Measurements from ENCODE around the gene C21orf58. TPM values are rescaled to one million over a fixed set of nuclear protein-coding genes. Genes with fewer than 3 reads are reported as not detected.

The C21orf58 gene
- total and polyA plus RNA-seq, 2 experiments from 2014 or later: 17.7 to 23.9 TPM

- Histone ChIP-seq H3K9me2 (ENCODE audit: insufficient read depth) (no peaks in the 10 kb centered on the region), H3K4me2 (no peak overlapping the region), H3K79me2 (replicated peaks; ENCODE audit: insufficient read depth) (peaks cover 53% of the 10 kb centered on the region), H3K27ac (ENCODE audit: low read depth) (peak overlapping the region; percentile 72; the same call in 1 of the 2 replicates), H3K36me3 (ENCODE audit: insufficient read depth) (no peaks in the 10 kb centered on the region; the same call in 1 of the 2 replicates), H3F3A (replicated peaks; ENCODE audit: low read depth) (peaks cover 22% of the 10 kb centered on the region; the same call in 1 of the 2 replicates), H4K20me1 (replicated peaks; ENCODE audit: insufficient read depth) (peaks cover 2% of the 10 kb centered on the region; the same call in 1 of the 2 replicates), H2AFZ (no peak overlapping the region), H3K27me3 (ENCODE audit: insufficient read depth) (no peaks in the 10 kb centered on the region), H3K4me3 (no peak overlapping the region), H3K4me1 (ENCODE audit: insufficient read depth) (no peaks in the 10 kb centered on the region)
- ATAC-seq: no peak
- Mint-ChIP-seq H3K4me3 (no peak overlapping the region), H3K27ac (no peak overlapping the region), H3K4me1 (no peaks in the 10 kb centered on the region), H3K9me3 (peaks cover 6% of the 10 kb centered on the region; the same call in 2 of the 3 replicates), H3K36me3 (ENCODE audit: low read depth) (peaks cover 53% of the 10 kb centered on the region), H3K27me3 (ENCODE audit: insufficient read depth, low read depth, poor library complexity) (peaks cover 16% of the 10 kb centered on the region)
- no peak for TF ChIP-seq NANOG (IDR thresholded peaks at IDR 0.05; ENCODE audit: borderline replicate concordance)
- no peak for TF ChIP-seq ZNF331 (CRISPR knock-in tag; IDR thresholded peaks at IDR 0.05; ENCODE audit: low read depth)
- TF ChIP-seq ZNF114 (CRISPR knock-in tag; IDR thresholded peaks at IDR 0.05): no peak
- TF ChIP-seq EZH2 (IDR thresholded peaks at IDR 0.05; ENCODE audit: low read depth, unreplicated experiment): no peak
- TF ChIP-seq CTCF (conservative IDR thresholded peaks at IDR 0.05; ENCODE audit: low read depth in 2 of 2): no peak
- TF ChIP-seq STAT1 (IDR thresholded peaks at IDR 0.05; ENCODE audit: unreplicated experiment): no peak
- no peak for TF ChIP-seq JUNB (IDR thresholded peaks at IDR 0.05; ENCODE audit: unreplicated experiment)
- TF ChIP-seq CREB1 (CRISPR knock-in tag; IDR thresholded peaks at IDR 0.05; ENCODE audit: low read depth): no peak
- no peak for TF ChIP-seq EZH2phosphoT487 (IDR thresholded peaks at IDR 0.05; ENCODE audit: unreplicated experiment)
- TF ChIP-seq, protein P1, sequence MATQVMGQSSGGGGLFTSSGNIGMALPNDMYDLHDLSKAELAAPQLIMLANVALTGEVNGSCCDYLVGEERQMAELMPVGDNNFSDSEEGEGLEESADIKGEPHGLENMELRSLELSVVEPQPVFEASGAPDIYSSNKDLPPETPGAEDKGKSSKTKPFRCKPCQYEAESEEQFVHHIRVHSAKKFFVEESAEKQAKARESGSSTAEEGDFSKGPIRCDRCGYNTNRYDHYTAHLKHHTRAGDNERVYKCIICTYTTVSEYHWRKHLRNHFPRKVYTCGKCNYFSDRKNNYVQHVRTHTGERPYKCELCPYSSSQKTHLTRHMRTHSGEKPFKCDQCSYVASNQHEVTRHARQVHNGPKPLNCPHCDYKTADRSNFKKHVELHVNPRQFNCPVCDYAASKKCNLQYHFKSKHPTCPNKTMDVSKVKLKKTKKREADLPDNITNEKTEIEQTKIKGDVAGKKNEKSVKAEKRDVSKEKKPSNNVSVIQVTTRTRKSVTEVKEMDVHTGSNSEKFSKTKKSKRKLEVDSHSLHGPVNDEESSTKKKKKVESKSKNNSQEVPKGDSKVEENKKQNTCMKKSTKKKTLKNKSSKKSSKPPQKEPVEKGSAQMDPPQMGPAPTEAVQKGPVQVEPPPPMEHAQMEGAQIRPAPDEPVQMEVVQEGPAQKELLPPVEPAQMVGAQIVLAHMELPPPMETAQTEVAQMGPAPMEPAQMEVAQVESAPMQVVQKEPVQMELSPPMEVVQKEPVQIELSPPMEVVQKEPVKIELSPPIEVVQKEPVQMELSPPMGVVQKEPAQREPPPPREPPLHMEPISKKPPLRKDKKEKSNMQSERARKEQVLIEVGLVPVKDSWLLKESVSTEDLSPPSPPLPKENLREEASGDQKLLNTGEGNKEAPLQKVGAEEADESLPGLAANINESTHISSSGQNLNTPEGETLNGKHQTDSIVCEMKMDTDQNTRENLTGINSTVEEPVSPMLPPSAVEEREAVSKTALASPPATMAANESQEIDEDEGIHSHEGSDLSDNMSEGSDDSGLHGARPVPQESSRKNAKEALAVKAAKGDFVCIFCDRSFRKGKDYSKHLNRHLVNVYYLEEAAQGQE (IDR thresholded peaks at IDR 0.05; ENCODE audit: unreplicated experiment): no peak
- TF ChIP-seq, protein P2, sequence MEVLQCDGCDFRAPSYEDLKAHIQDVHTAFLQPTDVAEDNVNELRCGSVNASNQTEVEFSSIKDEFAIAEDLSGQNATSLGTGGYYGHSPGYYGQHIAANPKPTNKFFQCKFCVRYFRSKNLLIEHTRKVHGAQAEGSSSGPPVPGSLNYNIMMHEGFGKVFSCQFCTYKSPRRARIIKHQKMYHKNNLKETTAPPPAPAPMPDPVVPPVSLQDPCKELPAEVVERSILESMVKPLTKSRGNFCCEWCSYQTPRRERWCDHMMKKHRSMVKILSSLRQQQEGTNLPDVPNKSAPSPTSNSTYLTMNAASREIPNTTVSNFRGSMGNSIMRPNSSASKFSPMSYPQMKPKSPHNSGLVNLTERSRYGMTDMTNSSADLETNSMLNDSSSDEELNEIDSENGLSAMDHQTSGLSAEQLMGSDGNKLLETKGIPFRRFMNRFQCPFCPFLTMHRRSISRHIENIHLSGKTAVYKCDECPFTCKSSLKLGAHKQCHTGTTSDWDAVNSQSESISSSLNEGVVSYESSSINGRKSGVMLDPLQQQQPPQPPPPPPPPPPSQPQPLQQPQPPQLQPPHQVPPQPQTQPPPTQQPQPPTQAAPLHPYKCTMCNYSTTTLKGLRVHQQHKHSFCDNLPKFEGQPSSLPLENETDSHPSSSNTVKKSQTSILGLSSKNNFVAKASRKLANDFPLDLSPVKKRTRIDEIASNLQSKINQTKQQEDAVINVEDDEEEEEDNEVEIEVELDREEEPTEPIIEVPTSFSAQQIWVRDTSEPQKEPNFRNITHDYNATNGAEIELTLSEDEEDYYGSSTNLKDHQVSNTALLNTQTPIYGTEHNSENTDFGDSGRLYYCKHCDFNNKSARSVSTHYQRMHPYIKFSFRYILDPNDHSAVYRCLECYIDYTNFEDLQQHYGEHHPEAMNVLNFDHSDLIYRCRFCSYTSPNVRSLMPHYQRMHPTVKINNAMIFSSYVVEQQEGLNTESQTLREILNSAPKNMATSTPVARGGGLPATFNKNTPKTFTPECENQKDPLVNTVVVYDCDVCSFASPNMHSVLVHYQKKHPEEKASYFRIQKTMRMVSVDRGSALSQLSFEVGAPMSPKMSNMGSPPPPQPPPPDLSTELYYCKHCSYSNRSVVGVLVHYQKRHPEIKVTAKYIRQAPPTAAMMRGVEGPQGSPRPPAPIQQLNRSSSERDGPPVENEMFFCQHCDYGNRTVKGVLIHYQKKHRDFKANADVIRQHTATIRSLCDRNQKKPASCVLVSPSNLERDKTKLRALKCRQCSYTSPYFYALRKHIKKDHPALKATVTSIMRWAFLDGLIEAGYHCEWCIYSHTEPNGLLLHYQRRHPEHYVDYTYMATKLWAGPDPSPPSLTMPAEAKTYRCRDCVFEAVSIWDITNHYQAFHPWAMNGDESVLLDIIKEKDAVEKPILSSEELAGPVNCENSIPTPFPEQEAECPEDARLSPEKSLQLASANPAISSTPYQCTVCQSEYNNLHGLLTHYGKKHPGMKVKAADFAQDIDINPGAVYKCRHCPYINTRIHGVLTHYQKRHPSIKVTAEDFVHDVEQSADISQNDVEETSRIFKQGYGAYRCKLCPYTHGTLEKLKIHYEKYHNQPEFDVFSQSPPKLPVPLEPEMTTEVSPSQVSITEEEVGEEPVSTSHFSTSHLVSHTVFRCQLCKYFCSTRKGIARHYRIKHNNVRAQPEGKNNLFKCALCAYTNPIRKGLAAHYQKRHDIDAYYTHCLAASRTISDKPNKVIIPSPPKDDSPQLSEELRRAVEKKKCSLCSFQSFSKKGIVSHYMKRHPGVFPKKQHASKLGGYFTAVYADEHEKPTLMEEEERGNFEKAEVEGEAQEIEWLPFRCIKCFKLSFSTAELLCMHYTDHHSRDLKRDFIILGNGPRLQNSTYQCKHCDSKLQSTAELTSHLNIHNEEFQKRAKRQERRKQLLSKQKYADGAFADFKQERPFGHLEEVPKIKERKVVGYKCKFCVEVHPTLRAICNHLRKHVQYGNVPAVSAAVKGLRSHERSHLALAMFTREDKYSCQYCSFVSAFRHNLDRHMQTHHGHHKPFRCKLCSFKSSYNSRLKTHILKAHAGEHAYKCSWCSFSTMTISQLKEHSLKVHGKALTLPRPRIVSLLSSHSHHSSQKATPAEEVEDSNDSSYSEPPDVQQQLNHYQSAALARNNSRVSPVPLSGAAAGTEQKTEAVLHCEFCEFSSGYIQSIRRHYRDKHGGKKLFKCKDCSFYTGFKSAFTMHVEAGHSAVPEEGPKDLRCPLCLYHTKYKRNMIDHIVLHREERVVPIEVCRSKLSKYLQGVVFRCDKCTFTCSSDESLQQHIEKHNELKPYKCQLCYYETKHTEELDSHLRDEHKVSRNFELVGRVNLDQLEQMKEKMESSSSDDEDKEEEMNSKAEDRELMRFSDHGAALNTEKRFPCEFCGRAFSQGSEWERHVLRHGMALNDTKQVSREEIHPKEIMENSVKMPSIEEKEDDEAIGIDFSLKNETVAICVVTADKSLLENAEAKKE (CRISPR knock-in tag; IDR thresholded peaks at IDR 0.05): no peak
- TF ChIP-seq ETS1 (IDR thresholded peaks at IDR 0.05): no peak
- no peak for TF ChIP-seq POLR2AphosphoS5 (IDR thresholded peaks at IDR 0.05; ENCODE audit: low read depth)
- DNase-seq (ENCODE audit: low spot score): no peak
Measured at GRCh38 chr21:46369520-46370235, 46.0 kb upstream of the C21orf58 start.

Measured in GM23338 (cell line).